Thymus (tissue), 11 donors: ENCODE results near the gene TLR4. TPM values are rescaled to one million over a fixed set of nuclear protein-coding genes. Genes with fewer than 3 reads are reported as not detected.

Source experiments
- DNase-seq, 9 donors: peaks; one replicate each; pipeline ENCODE4 v3.0.0-alpha.2; 2013; ENCODE audit warnings: low spot score in 9 of 9, low read depth in 6 of 9, missing footprints in 1 of 9
- H3K27ac ChIP-seq, 2 donors: one replicate each; pipeline ENCODE4 v1.5.1; 2013; ENCODE audit warnings: control low read depth in 1 of 2, low read depth in 1 of 2, low read length in 1 of 2, mild to moderate bottlenecking in 1 of 2, moderate library complexity in 1 of 2
- H3K27me3 ChIP-seq, 2 donors: one replicate each; pipeline ENCODE4 v1.5.1; 2013; ENCODE audit warnings: low read length in 1 of 2; ENCODE audit not compliant: control insufficient read depth in 2 of 2, insufficient read depth in 1 of 2
- H3K36me3 ChIP-seq, 2 donors: one replicate each; pipeline ENCODE4 v1.5.1; 2013; ENCODE audit warnings: low read length in 1 of 2, mild to moderate bottlenecking in 1 of 2, moderate library complexity in 1 of 2; ENCODE audit not compliant: control insufficient read depth in 2 of 2, insufficient read depth in 2 of 2
- H3K4me1 ChIP-seq, 2 donors: one replicate each; pipeline ENCODE4 v1.5.1; 2013; ENCODE audit warnings: low read length in 2 of 2; ENCODE audit not compliant: control insufficient read depth in 2 of 2, insufficient read depth in 2 of 2
- H3K4me3 ChIP-seq, 2 donors: one replicate each; pipeline ENCODE4 v1.5.1; 2013; ENCODE audit warnings: low read length in 2 of 2, control low read depth in 1 of 2, mild to moderate bottlenecking in 1 of 2
- H3K9me3 ChIP-seq, 2 donors: one replicate each; pipeline ENCODE4 v1.5.1; 2013; ENCODE audit warnings: low read length in 1 of 2, mild to moderate bottlenecking in 1 of 2; ENCODE audit not compliant: control insufficient read depth in 2 of 2, insufficient read depth in 1 of 2
- WGBS: extraction: QIAGEN DNeasy Blood & Tissue Kit; methylation state at CpG from one replicate; pipeline ENCODE4 v1.1.7; 2013; 5-methylcytosine and 5-hydroxymethylcytosine counted together
- polyA plus RNA-seq: library from polyadenylated mRNA; stranded (reverse); fragments of 200-250 nt; gene quantifications from one replicate; pipeline ENCODE4 v1.2.3, GENCODE V29; 2013
- total RNA-seq: library from RNA; stranded (reverse); fragments of 120-200 nt; gene quantifications from one replicate; pipeline ENCODE4 v1.2.4, GENCODE V29; 2013
- donor health status: healthy.

TLR4 gene
- total and polyA plus RNA-seq, 2 donors = 4.7 to 8.5 TPM

DNA sequence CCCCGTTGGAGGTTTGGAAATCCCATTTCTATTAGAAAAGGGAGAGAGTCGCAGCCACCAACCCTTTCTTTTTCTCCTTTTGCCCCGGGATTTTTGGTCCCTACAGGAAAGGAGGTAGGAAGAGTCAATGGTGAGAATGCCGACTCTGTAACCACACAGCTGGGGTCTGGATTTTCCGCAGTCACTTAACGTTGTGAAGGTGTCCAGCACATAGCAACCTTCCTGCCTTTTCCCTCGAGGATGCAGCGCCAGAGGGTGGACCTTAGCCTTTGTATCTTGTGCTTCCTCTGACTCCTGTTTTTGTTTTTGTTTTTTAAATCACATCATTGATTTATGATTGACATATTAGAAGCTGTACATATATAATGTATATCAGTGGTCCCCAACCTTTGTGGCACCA lies 41.4 kb downstream of the TLR4 start:
- DNase-seq = no peak
- no peaks in the 10 kb centered on the region for H3K4me1 ChIP-seq
- no peaks in the 10 kb centered on the region for H3K36me3 ChIP-seq
- H3K27ac ChIP-seq = no peak overlapping the region
- H3K4me3 ChIP-seq = no peak overlapping the region
- WGBS = 82% methylated on average over 8 of the region's 8 CpGs
- H3K9me3 ChIP-seq = no peaks in the 10 kb centered on the region
- H3K27me3 ChIP-seq = peaks cover 12 to 18% of the 10 kb centered on the region in 2 donors

DNA sequence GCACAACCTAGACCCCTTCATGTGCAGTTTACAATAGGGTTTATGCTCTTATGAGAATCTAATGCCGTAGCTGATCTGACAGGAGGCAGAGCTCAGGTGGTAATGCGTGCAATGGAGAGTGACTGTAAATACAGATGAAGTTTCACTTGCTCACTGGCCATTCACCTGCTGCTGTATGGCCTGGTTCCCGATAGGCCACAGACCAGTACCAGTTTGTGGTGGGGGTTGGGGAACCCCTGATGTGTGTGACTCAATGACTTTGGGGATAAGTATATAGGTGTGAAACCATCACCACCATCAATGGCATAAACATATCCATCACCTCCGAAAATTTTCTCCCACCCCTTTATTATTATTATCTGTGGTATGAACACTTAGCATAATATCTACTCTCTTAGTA lies 42.1 kb downstream of the TLR4 start:
- Histone ChIP-seq H3K27ac (no peak overlapping the region), H3K36me3 (no peaks in the 10 kb centered on the region), H3K4me1 (no peaks in the 10 kb centered on the region), H3K27me3 (peaks cover 12 to 18% of the 10 kb centered on the region in 2 donors), H3K9me3 (no peaks in the 10 kb centered on the region), H3K4me3 (no peak overlapping the region)
- no peak for DNase-seq
- 97% methylated on average over 4 of the region's 4 CpGs for WGBS

DNA sequence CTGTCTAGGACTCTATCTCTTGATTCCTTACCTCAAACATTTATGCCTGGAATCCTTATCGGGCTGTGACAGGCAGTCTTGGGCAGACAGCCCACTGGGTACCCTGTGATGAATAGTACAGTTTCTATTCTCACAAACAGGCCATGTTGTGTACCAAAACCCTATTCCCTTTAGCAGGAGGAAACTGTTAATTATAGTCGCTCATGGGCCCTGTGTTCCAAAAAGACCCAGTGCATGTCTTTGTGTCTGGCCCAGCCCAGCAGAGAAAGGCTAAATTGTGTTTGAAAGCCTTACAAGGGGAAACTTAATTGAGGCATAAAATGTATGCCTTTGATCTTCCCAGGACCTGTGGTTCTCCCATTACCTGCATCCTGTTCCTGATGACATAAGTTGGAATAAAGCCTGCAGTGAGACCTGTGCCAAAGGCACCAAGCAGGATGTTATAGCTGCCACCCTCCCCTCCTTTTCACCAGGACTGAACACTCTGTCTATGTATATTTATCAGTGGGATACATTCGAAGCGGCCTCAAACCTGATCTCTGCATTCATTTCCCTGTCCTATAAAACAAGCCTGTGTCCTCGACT lies 43.3 kb downstream of the TLR4 start:
- Histone ChIP-seq H3K4me3 (no peak overlapping the region), H3K36me3 (no peaks in the 10 kb centered on the region), H3K27ac (no peak overlapping the region), H3K9me3 (no peaks in the 10 kb centered on the region), H3K4me1 (no peaks in the 10 kb centered on the region), H3K27me3 (peaks cover 12 to 18% of the 10 kb centered on the region in 2 donors)
- DNase-seq = no peak
- WGBS = 87% methylated on average over 5 of the region's 5 CpGs

DNA sequence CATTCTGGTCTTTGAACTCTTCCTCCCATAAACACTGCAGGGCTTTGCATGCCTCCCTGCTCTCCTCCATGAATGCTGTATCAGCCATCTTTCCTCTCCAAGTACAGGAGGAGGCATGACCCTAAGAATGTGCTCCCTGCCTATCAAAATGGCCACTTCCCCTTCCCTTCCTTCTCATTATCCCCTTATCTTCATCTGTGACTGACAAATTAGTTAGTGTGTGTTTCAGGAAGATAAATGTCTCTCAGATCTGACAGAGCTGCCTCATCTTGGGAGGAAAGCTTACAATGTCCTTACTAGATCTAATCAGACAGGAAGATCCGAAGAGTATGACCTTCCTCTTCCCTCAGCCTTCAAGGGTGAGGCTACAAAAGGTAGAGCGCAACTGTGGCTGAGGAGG lies 46.2 kb downstream of the TLR4 start:
- peaks cover 2 to 7% of the 10 kb centered on the region in 2 donors for H3K27me3 ChIP-seq
- no peak overlapping the region for H3K27ac ChIP-seq
- no peaks in the 10 kb centered on the region for H3K9me3 ChIP-seq
- no peaks in the 10 kb centered on the region for H3K4me1 ChIP-seq
- no peak for DNase-seq
- no peak overlapping the region for H3K4me3 ChIP-seq
- 54% methylated on average over 2 of the region's 2 CpGs for WGBS
- no peaks in the 10 kb centered on the region for H3K36me3 ChIP-seq

GRCh38 chr9:117752894-117753293 lies 48.7 kb downstream of the TLR4 start:
- H3K9me3 ChIP-seq = no peaks in the 10 kb centered on the region
- H3K4me3 ChIP-seq = no peak overlapping the region
- no peak overlapping the region for H3K27ac ChIP-seq
- 95% methylated on average over 2 of the region's 2 CpGs for WGBS
- no peaks in the 10 kb centered on the region for H3K4me1 ChIP-seq
- H3K27me3 ChIP-seq = no peaks in the 10 kb centered on the region
- no peak for DNase-seq
- H3K36me3 ChIP-seq = no peaks in the 10 kb centered on the region

DNA sequence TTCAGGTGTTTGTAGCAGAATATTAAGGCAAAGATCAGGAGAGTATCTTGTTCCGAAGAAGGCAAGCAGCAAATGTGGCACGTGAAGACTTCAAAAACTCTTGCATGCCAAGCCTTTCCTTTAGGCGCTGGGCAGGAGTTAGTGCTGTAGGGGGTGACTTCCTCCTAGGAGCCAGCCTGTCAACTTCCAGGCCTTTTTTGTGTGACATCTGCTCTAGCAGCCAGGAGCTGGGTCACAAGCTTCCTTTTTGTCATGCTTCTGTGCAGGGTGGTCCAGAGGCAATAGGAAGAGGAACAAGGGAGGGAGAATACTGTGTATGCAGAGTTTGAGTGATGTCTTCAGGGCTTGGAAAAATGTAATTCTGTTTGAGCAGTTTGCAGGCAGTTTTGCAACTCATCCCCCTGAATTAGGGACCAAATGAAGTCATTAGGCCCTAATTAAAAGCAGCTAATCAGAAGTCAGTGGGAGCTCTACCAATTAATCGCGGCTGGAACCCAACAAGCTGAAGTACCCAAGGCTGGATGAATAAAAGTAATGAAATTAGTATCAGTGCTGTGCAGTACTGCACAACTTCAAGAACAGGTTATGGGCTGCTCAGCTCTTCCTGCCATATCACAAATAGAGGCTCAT lies 53.5 kb downstream of the TLR4 start:
- Histone ChIP-seq H3K27ac (no peak overlapping the region), H3K9me3 (no peaks in the 10 kb centered on the region), H3K4me1 (no peaks in the 10 kb centered on the region), H3K27me3 (no peaks in the 10 kb centered on the region), H3K36me3 (no peaks in the 10 kb centered on the region), H3K4me3 (no peak overlapping the region)
- WGBS = 69% methylated on average over 5 of the region's 5 CpGs
- DNase-seq = no peak

DNA sequence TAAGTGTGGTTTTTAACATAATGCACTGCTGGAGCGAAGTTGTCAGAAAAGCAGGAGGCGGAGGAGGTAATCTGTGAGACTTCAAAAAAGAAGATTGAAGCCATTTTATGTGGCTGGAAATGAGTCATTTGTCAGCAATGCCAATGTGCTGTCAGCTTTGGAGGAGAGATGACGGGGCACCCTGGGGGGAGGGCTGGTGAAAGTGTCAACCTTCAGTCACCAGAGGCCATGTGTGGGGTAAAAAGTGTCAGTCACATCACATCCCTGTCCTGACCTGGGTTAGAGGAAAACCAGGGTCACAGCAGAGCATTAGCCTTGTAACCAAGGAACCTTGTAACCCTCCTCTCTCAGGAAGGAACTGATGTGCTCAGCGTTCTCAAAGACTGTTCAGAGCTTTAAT lies 59.1 kb downstream of the TLR4 start:
- WGBS = 79% methylated on average over 4 of the region's 4 CpGs
- Histone ChIP-seq H3K27me3 (no peaks in the 10 kb centered on the region), H3K4me1 (no peaks in the 10 kb centered on the region), H3K4me3 (no peak overlapping the region), H3K36me3 (no peaks in the 10 kb centered on the region), H3K27ac (no peak overlapping the region), H3K9me3 (no peaks in the 10 kb centered on the region)
- no peak for DNase-seq

DNA sequence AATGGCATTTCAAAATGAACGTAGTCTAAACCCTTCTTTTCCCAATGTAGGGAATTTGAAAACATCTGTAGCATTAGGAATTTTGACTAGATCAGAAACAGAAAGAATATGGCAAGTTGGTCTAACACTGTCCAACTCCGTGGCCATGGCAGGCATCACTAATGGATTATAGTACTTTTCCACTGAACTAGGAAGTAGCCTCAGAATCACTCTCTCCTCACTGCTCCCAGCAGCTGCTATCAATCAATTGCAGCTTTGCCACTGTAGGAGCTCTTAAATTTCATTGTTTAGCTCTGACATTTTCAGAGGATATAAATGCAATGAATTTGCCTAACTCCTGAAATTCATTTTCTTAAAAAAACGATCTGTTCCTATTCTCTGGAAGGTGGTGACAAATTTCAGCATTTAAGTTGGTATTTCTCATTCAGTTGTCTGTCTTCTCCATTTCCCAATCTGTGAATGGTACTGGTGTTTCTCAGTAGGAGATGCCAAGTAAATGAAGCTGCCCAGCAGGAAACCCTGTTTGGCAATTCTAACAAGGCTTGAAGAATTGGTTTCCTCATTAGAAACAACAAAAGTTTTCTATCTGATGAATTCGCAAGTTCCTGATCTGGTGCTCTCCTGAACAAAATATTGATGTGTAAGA lies 64.7 kb downstream of the TLR4 start:
- DNase-seq = no peak
- Histone ChIP-seq H3K27me3 (no peaks in the 10 kb centered on the region), H3K9me3 (no peaks in the 10 kb centered on the region), H3K27ac (no peak overlapping the region), H3K36me3 (no peaks in the 10 kb centered on the region), H3K4me3 (no peak overlapping the region), H3K4me1 (no peaks in the 10 kb centered on the region)
- 70% methylated on average over 4 of the region's 4 CpGs for WGBS

- 70% methylated on average over 4 of the region's 4 CpGs for WGBS
- Histone ChIP-seq H3K4me1 (no peaks in the 10 kb centered on the region), H3K4me3 (no peak overlapping the region), H3K36me3 (no peaks in the 10 kb centered on the region), H3K9me3 (no peaks in the 10 kb centered on the region), H3K27ac (no peak overlapping the region), H3K27me3 (no peaks in the 10 kb centered on the region)
- DNase-seq = no peak
These were observed 66.9 kb downstream of the TLR4 start for GRCh38 chr9:117771136-117771535.
